Ramos (cell line): ENCODE data around the gene SH3RF1.

Experiments
- in situ Hi-C: fragments of 300-500 bp; cut with MboI; formaldehyde crosslinking; loops from one replicate; pipeline ENCODE4 v1.14.3; 2022; ENCODE audit warnings: low sequenced_read_pairs; ENCODE audit not compliant: unreplicated experiment

SH3RF1 gene

DNA sequence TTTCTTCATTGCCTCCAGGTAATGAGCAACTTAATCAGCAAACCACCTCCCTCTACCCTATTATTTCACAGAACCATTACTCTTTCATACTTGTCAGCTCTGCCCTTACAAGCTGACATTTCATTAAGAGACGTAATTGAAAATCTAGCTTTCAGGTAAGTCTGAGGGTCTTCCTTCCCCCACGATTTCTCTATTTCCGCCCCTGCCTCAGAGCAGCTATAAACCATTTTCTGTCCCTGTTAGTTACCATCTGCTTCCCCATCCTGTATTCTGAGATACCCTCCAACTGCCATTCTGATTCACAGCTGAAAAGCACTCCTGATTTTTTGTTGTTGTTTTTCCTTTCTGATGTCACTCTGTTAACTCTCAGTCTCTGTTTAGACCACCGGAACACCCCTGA lies 37.1 kb downstream of the SH3RF1 start:
- in situ Hi-C loops, result no loop called here

DNA sequence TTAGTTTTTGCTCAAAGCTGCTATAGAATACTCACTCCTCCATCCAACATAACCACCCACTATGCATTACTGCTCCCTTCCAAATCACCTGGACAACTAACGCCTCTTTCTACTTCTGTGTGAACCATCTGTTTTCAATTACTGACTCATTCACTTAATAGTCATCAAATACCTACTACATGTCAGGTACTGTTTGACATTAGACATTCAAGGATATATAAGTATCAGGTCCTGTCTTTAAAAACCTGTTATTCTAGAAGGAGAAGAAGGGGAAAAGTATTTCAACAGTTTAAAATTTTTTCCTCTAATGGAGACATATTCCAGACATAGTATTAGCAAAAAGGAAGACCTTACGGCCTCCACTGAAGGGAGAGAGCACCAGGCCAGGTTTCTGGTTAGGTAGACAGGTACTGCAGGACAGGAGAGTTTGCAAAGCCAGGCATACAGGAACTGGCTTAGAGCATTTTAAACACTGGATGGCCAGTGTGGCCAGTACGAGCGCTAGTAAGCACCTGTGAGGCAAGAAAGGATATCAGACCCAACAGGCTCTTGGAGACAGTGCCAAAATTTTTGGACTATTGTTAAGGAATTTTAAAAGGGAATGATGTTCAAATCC lies 39.0 kb downstream of the SH3RF1 start:
- in situ Hi-C loops, result no loop called here

DNA sequence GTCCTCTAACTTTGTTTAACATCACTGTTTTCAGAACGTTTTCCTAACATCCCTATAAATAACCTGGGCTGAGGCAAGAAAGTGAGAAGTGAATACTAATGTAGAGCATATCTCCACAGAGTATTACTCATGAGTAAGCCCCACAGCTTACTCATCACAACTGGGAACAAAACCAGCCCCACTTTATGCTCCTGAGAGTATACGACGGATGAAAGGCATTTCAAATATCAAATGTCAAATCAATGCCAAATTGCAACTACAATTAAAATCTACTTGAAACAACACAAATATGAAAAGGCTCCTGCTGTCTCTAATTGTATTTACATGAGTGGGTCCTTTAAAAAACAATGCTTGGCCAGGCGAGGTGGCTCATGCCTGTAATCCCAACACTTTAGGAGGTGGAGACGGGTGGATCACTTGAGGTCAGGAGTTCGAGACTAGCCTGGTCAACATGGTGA lies 41.2 kb downstream of the SH3RF1 start:
- in situ Hi-C loops, result no loop called here

GRCh38 chr4:169228076-169228475 lies 42.7 kb downstream of the SH3RF1 start:
- in situ Hi-C loops, result no loop called here

GRCh38 chr4:169226565-169226964 lies 44.2 kb downstream of the SH3RF1 start:
- in situ Hi-C loops, result no loop called here

- in situ Hi-C loops, result no loop called here
Measured at GRCh38 chr4:169225812-169226211, 44.9 kb downstream of the SH3RF1 start.

- in situ Hi-C loops, result no loop called here
Measured at GRCh38 chr4:169225058-169225751, 45.6 kb downstream of the SH3RF1 start.

- in situ Hi-C loops, result no loop called here
Measured at GRCh38 chr4:169222761-169223160, 48.0 kb downstream of the SH3RF1 start.

DNA sequence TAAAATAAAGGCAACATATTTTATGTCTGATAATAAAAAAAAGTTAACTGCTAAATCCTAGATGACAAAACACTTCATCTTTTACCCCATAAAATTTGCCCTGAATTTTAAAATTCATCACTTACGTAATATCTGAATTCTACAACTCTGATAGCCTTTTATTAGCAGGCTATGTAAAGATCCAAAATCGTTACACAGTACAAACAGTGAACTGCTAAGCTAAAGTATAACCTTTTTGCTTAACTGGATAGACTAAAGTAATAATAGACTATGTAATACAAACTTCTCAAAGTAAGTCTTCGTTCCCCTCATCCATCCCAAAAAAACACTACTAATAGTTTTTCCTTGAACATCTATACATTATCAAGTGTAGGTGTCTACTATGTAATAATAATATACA lies 49.1 kb downstream of the SH3RF1 start:
- in situ Hi-C loops, result no loop called here

- in situ Hi-C loops, result no loop called here
Measured at GRCh38 chr4:169220854-169221411, 49.8 kb downstream of the SH3RF1 start.

DNA sequence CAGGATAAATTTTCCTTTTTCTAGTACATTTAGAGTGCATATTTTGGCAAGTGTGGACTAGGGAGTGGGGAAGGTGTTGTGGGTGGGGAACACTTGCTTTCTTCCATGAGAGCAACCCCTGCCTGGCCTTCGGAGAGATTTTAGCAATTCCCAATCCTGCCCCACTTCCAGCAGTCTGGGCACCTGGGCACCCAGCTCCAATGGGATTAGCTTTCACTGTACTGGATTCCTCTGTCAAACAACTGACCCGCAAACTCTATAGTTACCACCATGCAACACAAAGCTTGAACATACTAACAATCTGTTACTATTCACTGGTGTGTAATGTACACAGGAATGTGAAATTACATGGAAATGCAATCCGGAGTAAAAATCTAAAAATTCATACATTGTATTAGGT lies 50.3 kb downstream of the SH3RF1 start:
- in situ Hi-C loops, result no loop called here

- in situ Hi-C loops, result no loop called here
Measured at GRCh38 chr4:169219440-169219839, 51.3 kb downstream of the SH3RF1 start.

DNA sequence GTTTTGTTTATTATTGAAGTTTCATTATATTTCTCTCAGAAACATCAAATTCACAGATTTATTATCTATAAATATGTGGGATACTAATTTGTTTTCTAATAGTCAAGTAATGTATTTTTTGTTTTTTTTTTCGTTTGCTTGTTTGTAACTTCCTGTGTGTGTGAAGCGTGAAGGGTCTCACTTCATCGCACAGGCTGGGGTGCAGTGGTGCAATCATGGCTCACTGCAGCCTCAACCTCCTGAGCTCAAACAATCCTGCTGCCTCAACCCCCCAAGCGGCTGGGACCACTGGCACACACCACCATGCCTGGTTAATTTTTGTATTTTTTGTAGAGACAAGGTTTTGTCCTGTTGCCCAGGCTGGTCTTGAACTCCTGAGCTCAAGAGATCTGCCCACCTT lies 55.1 kb downstream of the SH3RF1 start:
- in situ Hi-C loops, result no loop called here

DNA sequence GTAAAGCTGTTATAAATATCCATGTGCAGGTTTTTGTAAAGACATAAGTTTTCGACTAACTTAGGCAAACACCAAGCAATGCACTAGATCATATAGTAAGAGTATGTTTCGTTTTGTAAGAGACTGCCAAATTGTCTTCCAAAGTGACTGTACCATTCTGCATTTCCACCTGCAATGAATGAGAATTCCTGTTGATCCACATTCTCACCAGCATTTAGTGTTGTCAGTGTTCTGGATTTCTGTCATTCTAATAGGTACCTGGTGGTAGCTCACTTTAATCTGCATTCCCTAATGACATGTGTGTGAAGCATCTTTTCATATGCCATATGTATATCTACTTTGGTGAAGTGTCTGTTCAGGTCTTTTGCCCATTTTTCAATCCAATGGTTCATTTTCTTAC lies 57.8 kb downstream of the SH3RF1 start:
- in situ Hi-C loops, result no loop called here

- in situ Hi-C loops, result no loop called here
Measured at GRCh38 chr4:169210504-169211118, 60.1 kb downstream of the SH3RF1 start.

DNA sequence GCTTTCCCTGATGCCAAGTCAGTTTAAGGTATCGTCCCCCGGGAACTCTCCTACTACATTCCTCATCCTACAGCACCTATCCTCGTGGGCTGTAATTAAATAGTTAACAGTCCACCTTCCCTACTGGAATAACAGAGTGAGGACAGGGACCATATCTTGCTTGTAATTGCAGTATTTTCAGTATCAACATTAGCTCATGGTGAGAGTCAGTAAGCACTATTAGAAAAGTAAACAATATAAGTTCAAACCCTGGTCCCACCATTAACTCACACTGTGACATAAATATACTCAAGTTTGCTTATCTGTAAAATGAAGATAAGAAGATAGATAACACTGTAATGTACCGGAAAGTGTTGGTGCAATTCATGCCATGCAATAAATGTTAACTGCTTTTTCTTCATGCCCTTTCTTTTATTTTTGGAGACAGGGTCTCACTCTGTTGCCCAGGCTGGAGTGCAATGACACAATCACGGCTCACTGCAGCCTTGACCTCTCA lies 61.3 kb downstream of the SH3RF1 start:
- in situ Hi-C loops, result no loop called here

DNA sequence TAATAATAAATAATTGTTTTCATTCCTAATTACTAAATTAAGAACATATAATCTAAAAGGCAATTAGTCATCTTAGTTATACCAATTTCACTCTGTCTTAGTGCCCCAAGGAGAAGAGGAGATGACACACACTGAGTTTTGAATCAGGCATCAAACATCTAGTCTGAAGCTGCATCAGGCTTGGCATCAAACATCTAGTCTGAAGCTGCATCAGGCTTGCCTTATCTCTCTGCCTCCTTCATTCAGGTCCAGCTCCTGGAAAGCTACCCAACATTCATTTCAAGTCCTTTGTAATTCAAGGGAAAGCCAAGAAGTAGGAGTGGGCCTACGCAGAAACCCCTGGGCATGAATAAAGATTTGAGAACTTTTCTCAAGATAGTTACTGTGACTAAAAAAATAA lies 62.2 kb downstream of the SH3RF1 start:
- in situ Hi-C loops, result no loop called here

GRCh38 chr4:169208090-169208455 lies 62.7 kb downstream of the SH3RF1 start:
- in situ Hi-C loops, result no loop called here

DNA sequence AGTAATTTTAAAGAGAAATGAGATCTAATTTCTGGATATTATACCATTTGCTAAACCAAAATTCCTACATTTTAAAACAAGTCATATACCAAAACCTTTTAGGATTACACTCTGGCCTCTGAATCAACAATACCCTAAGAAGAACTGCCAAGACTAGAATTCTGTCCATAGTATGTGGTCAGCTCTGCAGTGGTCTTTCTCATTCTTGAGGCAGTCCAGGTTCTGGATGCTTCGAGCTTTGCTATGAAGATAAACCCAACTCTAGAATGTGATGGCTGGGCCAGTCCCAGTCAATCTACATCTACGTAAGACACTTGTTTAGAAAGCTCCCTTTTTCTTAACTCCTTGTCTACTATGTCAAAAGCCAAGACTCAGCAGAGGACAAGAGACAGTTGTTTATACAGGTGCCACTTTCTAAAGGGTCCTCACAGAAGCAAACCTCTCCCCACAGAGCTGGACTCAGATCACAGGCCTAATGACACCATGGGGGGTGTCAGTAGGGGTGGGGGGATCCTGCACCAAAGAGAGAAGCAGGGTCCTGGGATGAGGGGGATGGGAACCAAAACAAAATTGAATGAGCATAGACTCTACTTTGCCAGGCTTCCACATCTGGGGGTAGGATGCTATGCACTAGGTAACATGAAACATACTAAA lies 63.2 kb downstream of the SH3RF1 start:
- in situ Hi-C loops, result no loop called here

- in situ Hi-C loops, result no loop called here
Measured at GRCh38 chr4:169205744-169206080, 65.0 kb downstream of the SH3RF1 start.
